Stimulated activated naive CD8-positive, alpha-beta T cell treated with anti-CD3 and anti-CD28 coated beads, Interleukin-15, amount 100 ng/mL, for 72 hours (primary cell): ENCODE data around the gene CFAP74.
A peak's percentile ranks its signal among the peaks of the same experiment; 100 is the strongest.

Experiments used
- ATAC-seq: fragments of 150-1000 bp; cut with Tn5 transposase; 2 replicates; pipeline ENCODE4 v1.10.0; 2021; ENCODE audit warnings: mild to moderate bottlenecking, moderate library complexity
- DNase-seq, 2 donors: peaks; one replicate each; pipeline ENCODE4 v3.0.0; 2021 to 2022
- H3K27ac Mint-ChIP-seq, 2 donors: one replicate each; pipeline ENCODE4 v1.8.0; 2022; ENCODE audit warnings: mild to moderate bottlenecking in 2 of 2, mixed read lengths in 2 of 2, moderate library complexity in 2 of 2
- H3K27me3 Mint-ChIP-seq: one replicate; pipeline ENCODE4 v1.8.0; 2022; ENCODE audit warnings: mixed read lengths
- H3K4me1 Mint-ChIP-seq: one replicate; pipeline ENCODE4 v1.8.0; 2022; ENCODE audit warnings: mild to moderate bottlenecking, mixed read lengths
- H3K4me3 Mint-ChIP-seq, 2 donors: one replicate each; pipeline ENCODE4 v1.8.0; 2022; ENCODE audit warnings: mild to moderate bottlenecking in 2 of 2, mixed read lengths in 2 of 2, moderate library complexity in 1 of 2
- H3K9me3 Mint-ChIP-seq, 2 donors: one replicate each; pipeline ENCODE4 v1.8.0; 2022; ENCODE audit warnings: mixed read lengths in 2 of 2

Gene CFAP74

GRCh38 chr1:1928231-1929101 lies 75.1 kb downstream of the CFAP74 start:
- Mint-ChIP-seq H3K4me1 (no peaks in the 10 kb centered on the region), H3K27me3 (no peaks in the 10 kb centered on the region), H3K27ac (peak overlapping the region in 1 of 2 donors; percentile 88), H3K4me3 (no peak overlapping the region), H3K9me3 (no peaks in the 10 kb centered on the region)
- DNase-seq (no peak), ATAC-seq (no peak)

- DNase-seq (no peak), ATAC-seq (no peak)
- Mint-ChIP-seq H3K27ac (no peak overlapping the region), H3K27me3 (no peaks in the 10 kb centered on the region), H3K4me3 (no peak overlapping the region), H3K4me1 (no peaks in the 10 kb centered on the region), H3K9me3 (no peaks in the 10 kb centered on the region)
Observed at GRCh38 chr1:1927751-1928150, 75.8 kb downstream of the CFAP74 start.

- Mint-ChIP-seq H3K9me3 (no peaks in the 10 kb centered on the region), H3K4me1 (no peaks in the 10 kb centered on the region), H3K27ac (no peak overlapping the region), H3K27me3 (no peaks in the 10 kb centered on the region), H3K4me3 (no peak overlapping the region)
- ATAC-seq = no peak
- no peak for DNase-seq
Observed at GRCh38 chr1:1926886-1927660, 76.5 kb downstream of the CFAP74 start.

GRCh38 chr1:1926346-1926811 lies 77.2 kb downstream of the CFAP74 start:
- DNase-seq (no peak), ATAC-seq (no peak)
- Mint-ChIP-seq H3K27ac (no peak overlapping the region), H3K4me3 (no peak overlapping the region), H3K4me1 (no peaks in the 10 kb centered on the region), H3K9me3 (no peaks in the 10 kb centered on the region), H3K27me3 (no peaks in the 10 kb centered on the region)

GRCh38 chr1:1925437-1926345 lies 77.9 kb downstream of the CFAP74 start:
- DNase-seq = no peak
- Mint-ChIP-seq H3K4me1 (no peaks in the 10 kb centered on the region), H3K9me3 (no peaks in the 10 kb centered on the region), H3K27ac (no peak overlapping the region), H3K27me3 (no peaks in the 10 kb centered on the region), H3K4me3 (no peak overlapping the region)
- ATAC-seq = no peak

- Mint-ChIP-seq H3K4me3 (no peak overlapping the region), H3K9me3 (no peaks in the 10 kb centered on the region), H3K27me3 (no peaks in the 10 kb centered on the region), H3K27ac (peak overlapping the region; percentile 29 to 46), H3K4me1 (no peaks in the 10 kb centered on the region)
- ATAC-seq = no peak
- no peak for DNase-seq
Observed at GRCh38 chr1:1924849-1925248, 78.7 kb downstream of the CFAP74 start.

- no peak overlapping the region for H3K27ac Mint-ChIP-seq
- no peak for ATAC-seq
Observed at GRCh38 chr1:1924386-1924785, 79.2 kb downstream of the CFAP74 start.

GRCh38 chr1:1922956-1923833 lies 80.4 kb downstream of the CFAP74 start:
- DNase-seq (no peak), ATAC-seq (no peak)
- H3K4me1 Mint-ChIP-seq = peaks cover 8% of the 10 kb centered on the region
- H3K9me3 Mint-ChIP-seq = no peaks in the 10 kb centered on the region
- no peak overlapping the region for H3K27ac Mint-ChIP-seq
- H3K4me3 Mint-ChIP-seq = no peak overlapping the region
- no peaks in the 10 kb centered on the region for H3K27me3 Mint-ChIP-seq

More at GRCh38 chr1:1924386-1924785, 79.2 kb downstream of the CFAP74 start:
- Mint-ChIP-seq H3K9me3 (no peaks in the 10 kb centered on the region), H3K4me1 (peaks cover 5% of the 10 kb centered on the region), H3K27me3 (no peaks in the 10 kb centered on the region), H3K4me3 (no peak overlapping the region)
- no peak for DNase-seq

- Mint-ChIP-seq H3K9me3 (no peaks in the 10 kb centered on the region), H3K27me3 (no peaks in the 10 kb centered on the region), H3K27ac (no peak overlapping the region), H3K4me1 (peaks cover 13% of the 10 kb centered on the region), H3K4me3 (no peak overlapping the region)
- DNase-seq = no peak
- no peak for ATAC-seq
Observed at GRCh38 chr1:1922702-1922955, 81.0 kb downstream of the CFAP74 start.

- Mint-ChIP-seq H3K4me3 (no peak overlapping the region), H3K27me3 (no peaks in the 10 kb centered on the region), H3K4me1 (peaks cover 18% of the 10 kb centered on the region), H3K27ac (no peak overlapping the region), H3K9me3 (no peaks in the 10 kb centered on the region)
- ATAC-seq (no peak), DNase-seq (no peak)
Observed at GRCh38 chr1:1921901-1922701, 81.5 kb downstream of the CFAP74 start.

GRCh38 chr1:1921459-1921862 lies 82.1 kb downstream of the CFAP74 start:
- no peak for DNase-seq
- ATAC-seq = no peak
- Mint-ChIP-seq H3K4me1 (peaks cover 18% of the 10 kb centered on the region), H3K27me3 (no peaks in the 10 kb centered on the region), H3K9me3 (no peaks in the 10 kb centered on the region), H3K4me3 (no peak overlapping the region), H3K27ac (no peak overlapping the region)

GRCh38 chr1:1920608-1921458 lies 82.8 kb downstream of the CFAP74 start:
- Mint-ChIP-seq H3K27ac (no peak overlapping the region), H3K27me3 (no peaks in the 10 kb centered on the region), H3K9me3 (no peaks in the 10 kb centered on the region), H3K4me3 (peak overlapping the region; percentile 8 to 12), H3K4me1 (peaks cover 18% of the 10 kb centered on the region)
- no peak for DNase-seq
- no peak for ATAC-seq

- H3K4me1 Mint-ChIP-seq = peaks cover 18% of the 10 kb centered on the region
- peak overlapping the region; percentile 12 to 66 for H3K4me3 Mint-ChIP-seq
- ATAC-seq (no peak), DNase-seq (no peak)
- H3K27me3 Mint-ChIP-seq = no peaks in the 10 kb centered on the region
- peak overlapping the region in 1 of 2 donors; percentile 33 for H3K27ac Mint-ChIP-seq
- H3K9me3 Mint-ChIP-seq = no peaks in the 10 kb centered on the region
Observed at GRCh38 chr1:1920057-1920607, 83.5 kb downstream of the CFAP74 start.
